Lung (tissue), 12 donors: Measurements from ENCODE around the gene GPR173. TPM values are rescaled to one million over a fixed set of nuclear protein-coding genes. Genes with fewer than 3 reads are reported as not detected.

ENCODE experiments used
- ATAC-seq: fragments of 200-7000 bp; cut with Tn5 transposase; one replicate; pipeline ENCODE4 v1.9.1; 2020; ENCODE audit warnings: moderate number of reproducible peaks; ENCODE audit not compliant: insufficient read depth, low FRiP score
- DNase-seq, 3 donors: peaks; one replicate each; pipeline ENCODE4 v3.0.0-alpha.2; 2013 to 2017
- H3K27ac ChIP-seq, 2 donors: one replicate each; pipeline ENCODE4 v1.5.1; 2013; ENCODE audit warnings: mild to moderate bottlenecking in 2 of 2, moderate library complexity in 2 of 2, control low read depth in 1 of 2, inconsistent platforms in 1 of 2, low read depth in 1 of 2, low read length in 1 of 2
- H3K27me3 ChIP-seq, 3 donors: one replicate each; pipeline ENCODE4 v1.5.1; 2013; ENCODE audit warnings: low read length in 2 of 3; ENCODE audit not compliant: control insufficient read depth in 3 of 3, insufficient read depth in 3 of 3
- H3K36me3 ChIP-seq, 4 donors: one replicate each; pipeline ENCODE4 v1.5.1; 2013; ENCODE audit warnings: low read length in 4 of 4, mild to moderate bottlenecking in 1 of 4, moderate library complexity in 1 of 4; ENCODE audit not compliant: control insufficient read depth in 4 of 4, insufficient read depth in 4 of 4
- H3K4me1 ChIP-seq, 5 donors: one replicate each; pipeline ENCODE4 v1.5.1; 2013; ENCODE audit warnings: low read length in 5 of 5, mild to moderate bottlenecking in 2 of 5, moderate library complexity in 1 of 5; ENCODE audit not compliant: control insufficient read depth in 5 of 5, insufficient read depth in 5 of 5
- H3K4me3 ChIP-seq: one replicate; pipeline ENCODE4 v1.5.1; 2013; ENCODE audit warnings: mild to moderate bottlenecking, control low read depth, moderate library complexity
- H3K9ac ChIP-seq, 2 donors: one replicate each; pipeline ENCODE4 v1.5.1; 2013; ENCODE audit warnings: low read length in 2 of 2, control low read depth in 1 of 2; ENCODE audit not compliant: insufficient read depth in 1 of 2
- H3K9me3 ChIP-seq, 4 donors: one replicate each; pipeline ENCODE4 v1.5.1; 2013; ENCODE audit warnings: low read length in 3 of 4, mild to moderate bottlenecking in 1 of 4, moderate library complexity in 1 of 4; ENCODE audit not compliant: control insufficient read depth in 4 of 4, insufficient read depth in 3 of 4
- WGBS, 2 donors: extraction: QIAGEN DNeasy Blood & Tissue Kit; methylation state at CpG; one replicate each; pipeline ENCODE4 v1.1.7; 2013; 5-methylcytosine and 5-hydroxymethylcytosine counted together
- polyA plus RNA-seq, 2 donors: library from polyadenylated mRNA; stranded (reverse); fragments of 200-250 nt; gene quantifications; one replicate each; pipeline ENCODE4 v1.2.1, GENCODE V29; 2013
- total RNA-seq, 2 donors: library from RNA; depleted of rRNA in 1 of 2; stranded (reverse); fragments of >200 nt in 1 of 2; gene quantifications; one replicate each; pipeline ENCODE4 v1.2.1, GENCODE V29; 2014 to 2021
- TF ChIP-seq, protein P1 (sequence below): IDR thresholded peaks from 2 replicates; pipeline ENCODE4 v1.5.1; 2012; ENCODE audit warnings: mild to moderate bottlenecking; ENCODE audit errors: control extremely low read depth, extremely low read depth
- donor health status: control.
- donor health status: control.
- donor health status: Bipolar disorder and iron deficiency.
- donor health status: healthy.
- donor health status: DM: yes; HTN: yes; CAD: no.

Gene GPR173
- total and polyA plus RNA-seq, 4 donors: 0.94 to 4.6 (median 2.0) TPM

DNA sequence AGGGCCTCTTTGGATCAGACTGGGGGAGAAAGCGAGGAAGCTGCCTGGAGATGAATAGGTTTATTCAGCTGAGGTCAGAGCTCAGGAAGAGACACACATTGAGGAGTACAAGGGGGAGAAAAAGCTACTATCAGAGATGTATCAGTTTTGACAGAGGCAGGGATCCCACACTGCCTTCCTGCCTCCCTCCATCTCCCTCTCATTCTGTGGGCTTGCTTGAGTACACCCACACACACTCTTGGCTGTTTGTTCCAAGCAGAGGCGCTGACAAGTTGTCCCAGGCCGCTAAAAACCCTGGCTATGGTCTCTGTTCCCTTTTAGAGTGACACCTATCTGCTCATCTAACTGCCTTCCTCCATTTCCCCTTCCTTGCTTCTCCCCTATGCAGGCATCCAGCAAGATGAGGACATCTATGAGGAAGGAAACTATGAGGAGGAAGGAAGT lies 38.8 kb downstream of the GPR173 start:
- Histone ChIP-seq H3K4me1 (peaks cover 0 to 8% (median 0%) of the 10 kb centered on the region in 5 donors), H3K9ac (no peak overlapping the region), H3K9me3 (peaks cover 0 to 3% (median 0%) of the 10 kb centered on the region in 4 donors), H3K27me3 (peaks cover 0 to 22% (median 22%) of the 10 kb centered on the region in 3 donors), H3K27ac (peak overlapping the region; percentile 31 to 86), H3K4me3 (no peak overlapping the region), H3K36me3 (peaks cover 3 to 15% (median 3%) of the 10 kb centered on the region in 4 donors)
- ATAC-seq (no peak), DNase-seq (no peak)
- WGBS, 2 donors: 72 to 81% methylated on average over 3 of the region's 3 CpGs
- TF ChIP-seq, protein P1, sequence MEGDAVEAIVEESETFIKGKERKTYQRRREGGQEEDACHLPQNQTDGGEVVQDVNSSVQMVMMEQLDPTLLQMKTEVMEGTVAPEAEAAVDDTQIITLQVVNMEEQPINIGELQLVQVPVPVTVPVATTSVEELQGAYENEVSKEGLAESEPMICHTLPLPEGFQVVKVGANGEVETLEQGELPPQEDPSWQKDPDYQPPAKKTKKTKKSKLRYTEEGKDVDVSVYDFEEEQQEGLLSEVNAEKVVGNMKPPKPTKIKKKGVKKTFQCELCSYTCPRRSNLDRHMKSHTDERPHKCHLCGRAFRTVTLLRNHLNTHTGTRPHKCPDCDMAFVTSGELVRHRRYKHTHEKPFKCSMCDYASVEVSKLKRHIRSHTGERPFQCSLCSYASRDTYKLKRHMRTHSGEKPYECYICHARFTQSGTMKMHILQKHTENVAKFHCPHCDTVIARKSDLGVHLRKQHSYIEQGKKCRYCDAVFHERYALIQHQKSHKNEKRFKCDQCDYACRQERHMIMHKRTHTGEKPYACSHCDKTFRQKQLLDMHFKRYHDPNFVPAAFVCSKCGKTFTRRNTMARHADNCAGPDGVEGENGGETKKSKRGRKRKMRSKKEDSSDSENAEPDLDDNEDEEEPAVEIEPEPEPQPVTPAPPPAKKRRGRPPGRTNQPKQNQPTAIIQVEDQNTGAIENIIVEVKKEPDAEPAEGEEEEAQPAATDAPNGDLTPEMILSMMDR: no peak

DNA sequence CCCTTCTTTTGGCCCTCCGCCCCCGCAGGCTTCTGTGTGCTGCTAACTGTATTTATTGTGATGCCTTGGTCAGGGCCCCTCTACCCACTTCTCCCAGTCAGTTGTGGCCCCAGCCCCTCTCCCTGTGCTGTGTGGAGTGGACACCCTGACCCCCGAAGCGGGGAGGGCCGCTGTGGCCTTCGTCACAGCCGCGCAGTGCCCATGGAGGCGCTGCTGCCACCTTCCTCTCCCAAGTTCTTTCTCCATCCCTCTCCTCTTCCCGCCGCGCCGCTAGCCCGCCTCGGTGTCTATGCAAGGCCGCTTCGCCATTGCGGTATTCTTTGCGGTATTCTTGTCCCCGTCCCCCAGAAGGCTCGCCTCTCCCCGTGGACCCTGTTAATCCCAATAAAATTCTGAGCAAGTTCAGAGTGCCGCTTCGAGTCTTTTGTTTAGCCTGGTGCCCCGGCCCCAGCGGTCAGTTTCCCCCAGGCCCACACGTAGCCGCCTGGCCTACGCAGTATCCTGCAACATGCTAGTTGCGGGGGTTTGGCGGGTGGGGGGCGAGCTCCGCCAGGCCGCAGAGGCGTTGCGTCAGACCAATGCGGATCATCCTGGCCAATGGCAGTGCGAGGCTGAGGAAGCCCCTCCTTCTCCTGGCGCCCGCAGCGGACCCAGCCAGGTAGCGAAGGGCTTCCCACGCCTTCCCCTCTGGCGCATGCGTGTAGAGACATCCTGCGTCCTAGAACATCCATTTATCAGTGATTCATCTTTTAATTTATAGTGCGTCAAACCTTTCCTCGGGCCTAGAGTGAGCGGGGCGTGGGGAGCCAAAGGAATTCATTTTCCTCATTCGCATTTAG lies 39.8 kb downstream of the GPR173 start:
- peaks cover 0 to 3% (median 0%) of the 10 kb centered on the region in 4 donors for H3K9me3 ChIP-seq
- ATAC-seq (peak; percentile 67), DNase-seq (peak; percentile 85 to 88 (median 88))
- no peak overlapping the region for H3K4me3 ChIP-seq
- peaks cover 0 to 22% (median 22%) of the 10 kb centered on the region in 3 donors for H3K27me3 ChIP-seq
- TF ChIP-seq, protein P1: no peak
- H3K36me3 ChIP-seq: peaks cover 3 to 15% (median 3%) of the 10 kb centered on the region in 4 donors
- peak overlapping the region; percentile 34 to 93 for H3K27ac ChIP-seq
- peaks cover 0 to 6% (median 0%) of the 10 kb centered on the region in 5 donors for H3K4me1 ChIP-seq
- WGBS, 2 donors: 20 to 46% methylated on average over 49 to 51 of the region's 51 CpGs
- peak overlapping the region; percentile 43 to 78 for H3K9ac ChIP-seq

DNA sequence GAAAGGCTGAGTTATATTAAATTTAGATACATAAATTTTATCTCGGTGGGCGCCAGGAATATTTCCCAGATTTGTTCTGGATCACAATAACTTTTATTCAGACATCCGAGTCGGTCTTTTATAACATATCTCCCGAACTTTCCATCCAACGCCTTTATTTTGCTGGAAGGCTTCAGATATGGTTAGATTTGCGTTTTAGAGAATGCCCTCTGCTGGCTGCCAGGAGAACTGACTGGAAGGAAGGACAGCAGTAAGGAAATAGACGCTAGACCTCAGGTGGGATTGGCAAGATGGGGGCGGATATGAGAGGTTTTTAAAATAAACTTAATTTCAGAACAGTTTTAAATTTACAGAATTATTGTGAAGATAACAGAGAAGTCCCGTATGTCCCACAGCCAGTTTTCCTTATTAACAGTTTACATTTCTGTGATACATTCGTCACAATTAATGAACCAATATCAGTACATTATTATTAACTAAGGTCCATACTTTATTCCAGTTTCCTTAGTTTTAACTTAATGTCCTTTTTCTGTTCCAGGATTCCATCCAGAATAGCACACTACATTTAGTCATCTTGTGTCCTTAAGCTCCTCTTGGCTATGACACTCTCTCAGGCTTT lies 40.7 kb downstream of the GPR173 start:
- no peak for ATAC-seq
- H3K4me3 ChIP-seq: no peak overlapping the region
- peaks cover 0 to 23% (median 19%) of the 10 kb centered on the region in 3 donors for H3K27me3 ChIP-seq
- no peaks in the 10 kb centered on the region for H3K4me1 ChIP-seq
- peak overlapping the region in 1 of 2 donors; percentile 93 for H3K27ac ChIP-seq
- TF ChIP-seq, protein P1: peak; percentile 53
- no peaks in the 10 kb centered on the region for H3K9me3 ChIP-seq
- WGBS, 2 donors: 10 to 19% methylated on average over 11 of the region's 11 CpGs
- H3K36me3 ChIP-seq: peaks cover 3 to 15% (median 3%) of the 10 kb centered on the region in 4 donors
- H3K9ac ChIP-seq: peak overlapping the region in 1 of 2 donors; percentile 78
- DNase-seq: peak; percentile 61 to 78 (median 69)
